GM03348 (cell line): ENCODE data around the gene ARRDC2.
"Not testable (repeated sequence)": the region's sequence is repeated elsewhere in the genome, so short reads cannot be mapped to it uniquely, and the experiment has no call there.

Experiments
- DNase-seq: peaks from one replicate; pipeline ENCODE4 v3.0.0; 2012; ENCODE audit warnings: low spot score

ARRDC2 gene

DNA sequence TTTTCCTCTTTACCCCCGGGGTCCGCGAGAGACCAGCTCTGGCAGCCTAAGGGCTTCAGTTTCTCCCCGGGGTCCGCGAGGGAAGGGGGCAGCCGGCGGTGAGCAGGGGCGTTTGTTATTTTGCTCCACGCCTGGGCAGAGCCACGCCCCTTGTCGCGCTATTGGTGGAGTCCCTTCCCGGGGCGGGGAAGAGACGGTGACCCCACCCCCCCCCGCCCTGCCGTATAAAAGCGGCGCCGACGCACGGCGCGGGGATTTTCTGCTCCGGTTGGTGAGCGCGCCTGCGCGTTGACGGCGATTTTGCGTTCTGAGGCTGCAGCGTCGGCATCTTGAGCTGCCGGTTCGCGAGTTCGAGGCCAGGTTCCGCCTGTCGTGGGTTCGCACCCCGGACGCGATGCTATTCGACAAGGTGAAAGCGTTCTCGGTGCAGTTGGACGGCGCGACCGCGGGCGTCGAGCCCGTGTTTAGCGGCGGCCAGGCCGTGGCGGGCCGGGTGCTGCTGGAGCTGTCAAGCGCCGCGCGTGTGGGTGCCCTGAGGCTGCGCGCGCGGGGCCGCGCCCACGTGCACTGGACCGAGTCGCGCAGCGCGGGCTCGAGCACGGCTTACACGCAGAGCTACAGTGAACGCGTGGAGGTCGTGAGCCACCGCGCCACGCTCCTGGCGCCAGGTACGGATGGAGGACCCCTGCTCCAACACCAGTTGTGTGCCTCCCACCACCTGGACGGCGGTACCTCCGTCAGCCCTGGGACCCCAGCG lies at the start of gene ARRDC2:
Gene ARRDC2, plus strand, starts transcription at position 254 of the 757 bp plus-strand sequence. Its CDS starts 141 bp downstream, at position 395.
- DNase-seq, result peak; percentile 99

DNA sequence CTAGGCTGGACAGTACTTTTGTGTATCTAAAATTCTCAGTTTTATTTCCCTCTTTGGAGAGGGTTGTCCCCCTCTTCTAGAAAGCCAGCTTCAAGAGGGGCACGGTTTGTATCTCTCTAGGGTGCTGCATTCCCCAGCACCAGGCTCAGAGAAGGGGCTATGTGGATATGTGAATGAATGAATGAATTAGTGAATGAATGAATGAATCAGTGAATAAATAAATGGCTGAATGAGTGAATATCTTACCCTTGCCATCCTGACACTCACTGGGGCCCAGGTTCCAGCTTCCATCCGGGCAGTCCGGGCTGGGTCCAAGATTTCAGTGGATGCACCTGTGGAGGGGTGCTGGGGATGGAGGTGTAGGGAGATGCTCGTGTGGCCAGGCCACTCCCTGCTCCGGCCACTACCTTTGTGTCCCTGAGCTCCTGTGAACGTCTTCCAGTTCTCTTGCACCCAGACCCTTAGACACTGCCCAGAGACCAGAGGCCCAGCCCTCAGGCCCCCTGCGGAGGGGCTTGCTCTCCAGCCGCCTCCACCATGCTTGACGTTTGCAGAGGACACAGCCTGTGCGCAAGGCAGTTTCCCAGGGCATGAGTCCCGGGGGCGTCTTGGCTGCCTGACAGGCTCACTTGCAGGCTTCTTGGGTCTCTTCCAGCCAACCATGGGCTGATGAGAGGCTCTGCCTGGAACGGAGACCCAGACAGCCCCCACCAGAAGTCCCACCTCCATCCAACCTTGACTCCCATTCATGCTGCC lies 43.9 kb upstream of the ARRDC2 start:
- DNase-seq, result no peak

- DNase-seq, result no peak
Measured at GRCh38 chr19:17965370-17966128, 42.4 kb upstream of the ARRDC2 start.

DNA sequence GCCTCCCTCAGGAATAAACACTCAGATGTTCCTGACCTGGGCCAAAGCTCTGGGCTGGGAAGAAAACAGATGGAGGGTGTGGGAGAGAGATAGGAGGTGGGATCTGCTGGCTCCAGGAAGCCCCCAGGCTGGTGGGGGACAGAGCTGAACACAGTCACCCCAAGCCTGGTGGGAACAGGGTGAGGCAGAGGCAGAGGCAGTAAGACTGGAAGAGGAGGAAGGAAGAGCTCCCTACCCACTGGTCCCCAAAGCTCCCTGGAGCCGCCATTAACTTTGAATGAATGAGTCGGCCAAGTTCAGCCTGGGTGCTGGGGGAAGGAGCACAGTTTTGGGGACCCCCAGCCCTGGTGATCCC lies 41.9 kb upstream of the ARRDC2 start:
- DNase-seq, result no peak

DNA sequence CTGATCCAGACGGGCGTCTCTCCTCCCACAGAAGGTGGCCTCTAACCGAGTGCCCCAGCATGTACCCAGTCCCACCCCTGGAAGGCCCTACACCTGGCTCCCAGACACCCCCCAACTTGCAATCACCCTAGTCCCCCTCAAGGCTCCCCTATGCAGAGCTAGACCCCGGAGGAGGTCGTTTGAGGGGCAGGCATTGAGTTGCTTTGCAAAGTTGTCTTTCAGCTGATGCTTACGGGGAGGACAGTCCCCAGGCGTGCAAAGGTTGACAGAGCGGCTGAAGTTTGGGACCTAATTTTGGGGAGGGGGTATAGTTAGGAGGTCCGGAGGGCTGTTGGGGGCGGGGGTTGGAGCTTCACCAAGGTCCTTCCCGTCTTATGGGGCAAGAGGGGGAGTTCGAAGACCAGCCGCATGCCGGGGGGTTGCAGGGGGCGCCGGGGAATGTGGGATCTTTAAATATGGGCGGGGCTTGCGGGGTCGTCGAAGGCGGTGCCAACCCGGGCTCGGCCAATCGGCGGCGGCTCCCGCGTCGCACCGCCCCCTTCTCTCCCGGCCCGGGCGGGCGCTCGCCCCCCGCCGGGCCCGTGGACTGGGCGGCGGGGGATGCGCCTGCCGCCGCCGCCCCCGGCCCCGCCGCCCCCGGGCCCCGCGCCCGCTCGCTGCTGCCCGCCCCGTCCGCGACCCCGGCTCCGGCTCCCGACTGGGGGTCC lies 41.3 kb upstream of the ARRDC2 start, which contains the start of gene KCNN1:
Gene KCNN1, plus strand, starts transcription at position 558 of the 707 bp plus-strand sequence. CDS start 6,782 bp downstream, outside the sequence.
- DNase-seq, result peak; percentile 53

DNA sequence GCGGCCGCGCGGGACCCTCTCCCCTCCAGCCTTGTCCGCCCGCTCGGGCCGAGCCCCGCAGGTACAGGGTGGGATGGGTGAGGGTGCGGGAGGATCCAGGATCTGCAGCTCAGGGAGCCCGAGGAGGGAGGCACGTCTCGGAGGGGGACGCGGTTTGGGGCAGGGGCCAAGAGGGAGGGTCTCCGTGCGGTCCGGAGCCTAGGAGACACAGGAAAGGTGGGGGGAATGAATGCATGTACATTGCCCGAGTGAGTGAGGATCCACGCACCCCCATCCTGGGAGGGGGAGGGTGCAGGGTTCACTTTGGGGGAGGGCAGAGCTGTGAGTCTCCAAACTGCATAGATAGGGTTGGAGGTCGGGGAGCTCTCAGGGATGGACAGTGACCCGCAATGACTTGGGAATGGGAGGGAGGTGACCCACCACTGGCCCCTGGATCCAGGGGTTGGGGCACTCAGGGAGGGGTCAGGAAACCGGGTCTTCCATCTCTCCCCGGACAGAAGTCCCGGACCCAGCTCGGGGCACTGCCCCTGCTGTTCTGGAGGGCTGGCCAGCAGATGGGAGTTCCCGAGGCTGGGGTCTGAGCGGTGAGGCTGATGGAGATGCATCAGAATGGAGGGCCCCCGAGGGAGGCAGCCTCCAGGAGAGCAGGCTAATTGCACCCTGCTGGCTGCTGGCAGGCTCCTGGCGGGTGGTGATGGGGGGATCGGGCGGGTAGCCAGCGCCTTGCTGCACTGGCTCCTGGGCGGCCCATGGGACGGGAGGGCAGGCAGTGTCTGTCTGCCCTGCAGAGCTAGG lies 40.5 kb upstream of the ARRDC2 start:
- no peak for DNase-seq

- DNase-seq, result no peak
Measured at GRCh38 chr19:17968362-17968761, 39.6 kb upstream of the ARRDC2 start.

DNA sequence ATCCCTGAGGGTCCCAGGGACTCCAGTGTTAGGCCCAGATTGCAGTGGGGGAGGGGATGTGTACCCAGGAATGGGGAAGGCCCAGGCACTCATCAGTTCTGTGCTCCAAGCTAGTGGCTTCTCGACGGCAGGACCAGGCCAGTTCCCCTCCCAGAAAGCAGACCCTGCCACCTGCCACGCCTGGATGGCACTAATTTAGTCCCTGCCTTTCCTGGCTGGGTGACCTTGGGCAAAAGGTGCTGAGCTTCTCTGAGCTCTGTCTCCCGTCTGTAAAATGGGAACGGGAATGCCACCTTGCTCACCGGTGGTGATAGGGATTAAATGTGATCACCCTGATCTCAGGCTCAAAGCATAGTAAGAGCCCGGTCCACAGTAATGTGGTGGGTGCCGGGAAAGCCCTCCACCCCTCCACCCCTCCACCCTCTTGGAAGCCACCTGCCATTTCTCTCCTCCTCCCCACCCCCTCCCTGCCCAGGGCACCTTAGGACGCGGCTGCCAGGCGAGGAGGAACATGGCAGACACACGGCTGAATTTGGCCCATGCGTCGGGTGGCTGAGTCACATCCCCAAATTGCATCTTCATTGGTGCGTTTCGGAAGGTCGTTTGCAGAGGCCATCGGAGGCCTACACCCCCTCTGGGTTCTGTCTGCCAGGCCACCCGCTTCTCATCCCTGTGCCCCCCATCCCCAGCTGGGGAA lies 38.7 kb upstream of the ARRDC2 start:
- no peak for DNase-seq

DNA sequence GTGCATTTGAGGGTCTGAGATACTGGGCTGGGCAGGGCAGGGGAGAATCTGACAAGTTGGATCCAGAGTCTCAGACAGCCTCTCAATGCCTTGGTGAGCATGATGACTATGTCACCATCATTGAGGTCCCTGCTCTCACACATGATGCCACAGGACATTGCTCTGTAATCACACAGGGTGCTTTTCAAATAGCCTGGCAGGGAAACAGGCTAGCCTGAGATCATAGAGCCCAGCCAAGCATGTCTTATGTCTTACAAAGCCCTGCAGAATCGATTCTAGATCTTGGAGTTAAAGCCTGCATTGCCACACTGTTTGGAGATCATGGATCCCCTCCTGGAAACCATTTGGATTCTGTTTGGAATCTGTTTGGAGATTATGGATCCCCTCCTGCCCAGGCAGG lies 35.7 kb upstream of the ARRDC2 start:
- DNase-seq, result no peak

DNA sequence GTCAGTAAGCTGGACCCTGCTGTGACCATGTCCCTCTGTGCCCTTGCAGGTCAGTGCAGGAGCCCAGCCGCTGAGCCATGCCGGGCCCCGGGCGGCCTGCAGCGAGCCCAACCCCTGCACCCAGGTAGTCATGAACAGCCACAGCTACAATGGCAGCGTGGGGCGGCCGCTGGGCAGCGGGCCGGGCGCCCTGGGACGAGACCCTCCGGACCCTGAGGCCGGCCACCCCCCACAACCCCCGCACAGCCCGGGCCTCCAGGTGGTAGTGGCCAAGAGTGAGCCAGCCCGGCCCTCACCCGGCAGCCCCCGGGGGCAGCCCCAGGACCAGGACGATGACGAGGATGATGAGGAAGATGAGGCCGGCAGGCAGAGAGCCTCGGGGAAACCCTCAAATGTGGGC lies 34.2 kb upstream of the ARRDC2 start:
- DNase-seq, result no peak

GRCh38 chr19:17974551-17974950 lies 33.4 kb upstream of the ARRDC2 start:
- no peak for DNase-seq

- DNase-seq, result no peak
Measured at GRCh38 chr19:17975032-17975431, 32.9 kb upstream of the ARRDC2 start.

DNA sequence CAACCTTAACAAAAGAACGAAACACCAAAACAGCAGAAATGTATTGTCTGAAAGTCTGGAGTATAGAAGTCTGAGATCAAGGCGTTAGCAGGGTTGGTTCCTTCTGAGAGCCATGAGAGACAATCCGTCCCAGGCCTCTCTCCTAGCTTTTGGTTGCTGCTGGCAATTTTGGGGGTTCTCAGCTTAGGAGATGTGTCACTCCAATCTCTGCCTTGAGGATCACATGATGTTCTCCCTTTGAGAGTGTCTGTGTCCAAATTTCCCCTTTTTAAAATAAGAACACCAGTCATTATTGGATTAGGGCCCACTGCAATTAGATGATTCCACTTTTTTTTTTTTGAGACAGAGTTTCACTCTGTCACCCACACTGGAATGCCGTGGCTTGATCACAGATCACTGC lies 30.9 kb upstream of the ARRDC2 start:
- DNase-seq, result no peak

- no peak for DNase-seq
Measured at GRCh38 chr19:17977488-17977887, 30.5 kb upstream of the ARRDC2 start.

DNA sequence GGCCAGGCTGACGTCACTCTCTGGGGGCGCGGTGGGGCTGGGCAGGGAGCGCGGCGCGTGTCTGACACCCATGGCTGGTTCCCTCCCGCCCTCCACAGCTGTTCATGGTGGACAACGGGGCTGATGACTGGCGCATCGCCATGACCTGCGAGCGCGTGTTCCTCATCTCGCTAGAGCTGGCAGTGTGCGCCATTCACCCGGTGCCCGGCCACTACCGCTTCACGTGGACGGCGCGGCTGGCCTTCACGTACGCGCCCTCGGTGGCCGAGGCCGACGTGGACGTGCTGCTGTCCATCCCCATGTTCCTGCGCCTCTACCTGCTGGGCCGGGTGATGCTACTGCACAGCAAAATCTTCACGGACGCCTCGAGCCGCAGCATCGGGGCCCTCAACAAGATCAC lies 26.4 kb upstream of the ARRDC2 start:
- DNase-seq, result no peak

DNA sequence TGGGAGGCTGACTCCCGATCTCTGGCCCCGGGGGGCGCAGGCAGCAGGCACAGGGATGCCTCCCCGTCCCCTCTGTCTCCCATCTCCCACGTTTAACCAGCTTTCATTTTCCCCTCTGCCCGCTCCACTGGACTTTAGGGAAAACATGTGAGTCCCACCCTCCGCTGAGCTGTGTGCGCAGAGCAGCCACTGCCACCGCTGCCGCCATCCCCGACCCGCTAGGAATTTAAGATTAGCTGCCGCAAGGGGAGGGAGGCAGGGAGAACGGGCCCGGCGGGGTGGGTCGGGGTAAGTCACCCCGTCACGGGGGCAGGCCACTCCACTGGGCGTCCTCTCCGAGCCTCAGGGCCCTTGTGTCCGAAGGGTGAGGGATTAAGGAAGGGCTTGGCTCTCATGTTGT lies 25.5 kb upstream of the ARRDC2 start:
- no peak for DNase-seq

DNA sequence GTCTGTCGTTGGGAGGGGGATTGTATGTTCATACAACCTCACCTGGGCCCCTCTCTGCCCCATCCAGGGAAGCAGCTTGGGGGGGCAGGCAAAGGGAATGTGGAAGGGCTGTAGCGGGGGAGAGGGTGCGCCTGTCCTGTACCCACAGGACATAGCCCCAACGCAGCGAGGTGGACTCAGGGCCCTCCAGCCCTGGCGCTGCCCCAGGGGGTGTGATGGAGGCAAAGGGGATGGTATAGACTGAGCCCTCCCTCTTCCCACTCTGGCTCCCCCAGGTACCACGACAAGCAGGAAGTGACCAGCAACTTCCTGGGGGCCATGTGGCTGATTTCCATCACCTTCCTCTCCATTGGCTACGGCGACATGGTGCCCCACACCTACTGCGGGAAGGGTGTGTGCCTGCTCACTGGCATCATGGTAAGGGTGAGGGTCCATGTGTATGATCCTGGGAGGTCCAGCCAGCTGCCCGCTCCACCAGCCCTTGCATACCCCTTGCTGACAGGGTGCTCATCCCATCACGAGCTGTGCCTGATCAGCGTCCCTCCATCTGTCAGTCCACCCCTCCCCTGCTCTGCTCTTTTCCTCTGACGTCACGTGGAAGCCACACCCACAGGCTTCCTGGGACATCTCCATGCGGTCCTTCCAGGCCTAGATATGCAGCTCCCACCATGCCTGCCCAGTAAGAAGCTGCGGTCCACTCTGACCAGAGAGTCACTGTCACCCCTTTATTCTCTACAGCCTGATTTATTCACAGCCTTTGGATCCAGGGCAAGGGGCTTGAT lies 22.7 kb upstream of the ARRDC2 start:
- DNase-seq, result no peak

DNA sequence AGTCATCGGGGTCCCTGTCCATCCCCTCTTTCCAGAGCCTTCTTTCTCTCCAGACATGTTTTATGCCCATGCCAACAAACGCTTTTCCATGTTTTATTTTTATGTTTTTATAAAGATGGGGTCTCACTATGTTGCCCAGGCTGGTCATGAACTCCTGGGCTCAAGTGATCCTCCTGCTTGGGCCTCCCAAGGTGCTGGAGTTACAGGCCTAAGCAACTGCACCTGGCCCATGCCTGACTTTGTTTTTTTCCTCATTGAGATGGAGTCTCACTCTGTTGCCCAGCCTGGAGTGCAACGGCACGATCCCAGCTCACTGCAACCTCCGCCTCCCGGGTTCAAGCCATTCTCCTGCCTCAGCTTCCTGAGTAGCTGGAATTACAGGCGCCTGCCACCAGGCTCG lies 21.4 kb upstream of the ARRDC2 start:
- not testable (repeated sequence) for DNase-seq

DNA sequence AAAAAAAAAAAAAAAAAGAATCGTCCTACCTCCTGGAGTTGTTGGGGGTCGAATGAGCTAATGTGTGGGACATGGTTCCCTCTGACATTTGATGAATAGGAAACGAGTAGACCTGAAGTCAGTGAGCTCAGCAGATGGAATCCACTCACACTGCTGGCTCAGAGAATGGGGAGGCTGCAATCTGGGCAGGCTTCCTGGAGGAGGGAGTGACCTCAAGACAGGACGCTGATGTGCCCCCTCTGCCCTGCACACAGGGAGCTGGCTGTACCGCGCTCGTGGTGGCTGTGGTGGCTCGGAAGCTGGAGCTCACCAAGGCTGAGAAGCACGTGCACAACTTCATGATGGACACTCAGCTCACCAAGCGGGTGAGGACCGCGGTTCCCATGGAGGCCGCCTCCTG lies 19.8 kb upstream of the ARRDC2 start:
- no peak for DNase-seq
